IMR-90 (cell line): ENCODE measurements around the gene DGKG. TPM values are rescaled to one million over a fixed set of nuclear protein-coding genes. Genes with fewer than 3 reads are reported as not detected.

Experiments
- ATAC-seq: fragments of 200-7000 bp; cut with Tn5 transposase; 2 replicates; pipeline ENCODE4 v1.9.1; 2020; ENCODE audit warnings: low read depth, mild to moderate bottlenecking, moderate library complexity
- BruUV-seq: library from RNA; stranded (reverse); fragments of 400-500 nt; replicated peaks from 2 replicates; lab custom pipeline; 2021; lab: Mats Ljungman, UMichigan
- CTCF ChIA-PET: fragments of 300-600 bp; formaldehyde crosslinking; extraction: SDS; loops from one replicate; lab custom pipeline; 2021; ENCODE audit warnings: antibody characterized with exemption; lab: Yijun Ruan, JAX
- POLR2A ChIA-PET: fragments of 300-600 bp; sonication (Branson Sonifier 250); formaldehyde crosslinking; loops from one replicate; lab custom pipeline; 2022; ENCODE audit warnings: antibody characterized with exemption; ENCODE audit not compliant: unreplicated experiment; lab: Charles Lee
- DNase-seq: peaks from one replicate; pipeline ENCODE4 v3.0.0; 2013
- H2AFZ ChIP-seq: replicated peaks from 2 replicates; pipeline ENCODE3; 2013; ENCODE audit warnings: low read length, mild to moderate bottlenecking; ENCODE audit not compliant: poor library complexity
- H2AK5ac ChIP-seq: 2 replicates; pipeline ENCODE4 v1.6.1; 2013; ENCODE audit warnings: low read depth, low read length, inconsistent platforms
- H2AK9ac ChIP-seq: replicated peaks from 2 replicates; pipeline ENCODE3; 2013; ENCODE audit warnings: mild to moderate bottlenecking, low read depth, low read length, moderate library complexity; ENCODE audit not compliant: poor library complexity
- H2BK120ac ChIP-seq: 2 replicates; pipeline ENCODE4 v1.6.1; 2013; ENCODE audit warnings: low read depth, low read length, inconsistent platforms
- H2BK15ac ChIP-seq: 3 replicates; pipeline ENCODE4 v1.6.1; 2013; ENCODE audit warnings: low read depth, low read length, inconsistent platforms
- H2BK20ac ChIP-seq: 2 replicates; pipeline ENCODE4 v1.6.1; 2013; ENCODE audit warnings: low read depth, mild to moderate bottlenecking, inconsistent platforms, low read length, moderate library complexity
- H2BK5ac ChIP-seq: 2 replicates; pipeline ENCODE4 v1.6.1; 2013; ENCODE audit warnings: mild to moderate bottlenecking, low read depth, low read length, inconsistent platforms; ENCODE audit not compliant: poor library complexity, severe bottlenecking
- H3K14ac ChIP-seq: replicated peaks from 2 replicates; pipeline ENCODE4 v1.6.1; 2013; ENCODE audit warnings: low read depth, low read length, inconsistent platforms
- H3K18ac ChIP-seq: 2 replicates; pipeline ENCODE4 v1.6.1; 2013; ENCODE audit warnings: low read depth, low read length, control low read depth
- H3K23ac ChIP-seq: 2 replicates; pipeline ENCODE4 v1.6.1; 2013; ENCODE audit warnings: low read depth, low read length, inconsistent platforms
- H3K27ac ChIP-seq: 2 replicates; pipeline ENCODE4 v1.5.1; 2013; ENCODE audit warnings: mild to moderate bottlenecking, control low read depth, low read length; ENCODE audit not compliant: insufficient read depth
- H3K27me3 ChIP-seq: 2 replicates; pipeline ENCODE4 v1.6.1; 2013; ENCODE audit warnings: low read length; ENCODE audit not compliant: control insufficient read depth, insufficient read depth
- H3K36me3 ChIP-seq: 2 replicates; pipeline ENCODE4 v1.6.1; 2013; ENCODE audit warnings: low read length, mixed read lengths; ENCODE audit not compliant: control insufficient read depth, insufficient read depth
- H3K4ac ChIP-seq: 2 replicates; pipeline ENCODE4 v1.6.1; 2013; ENCODE audit warnings: low read depth, low read length, inconsistent platforms
- H3K4me1 ChIP-seq: 2 replicates; pipeline ENCODE4 v1.6.1; 2013; ENCODE audit warnings: low read length, mixed read lengths; ENCODE audit not compliant: control insufficient read depth, insufficient read depth
- H3K4me2 ChIP-seq: 2 replicates; pipeline ENCODE4 v1.6.1; 2013; ENCODE audit warnings: low read depth, mild to moderate bottlenecking, control low read depth, low read length, moderate library complexity
- H3K4me3 ChIP-seq: 2 replicates; pipeline ENCODE4 v1.5.1; 2013; ENCODE audit warnings: low read depth, mild to moderate bottlenecking, control low read depth, low read length, moderate library complexity; ENCODE audit not compliant: insufficient read depth
- H3K56ac ChIP-seq: 2 replicates; pipeline ENCODE4 v1.6.1; 2013; ENCODE audit warnings: low read length, inconsistent platforms; ENCODE audit not compliant: insufficient read depth; ENCODE audit errors: extremely low read depth
- H3K79me1 ChIP-seq, 2 experiments: 2 replicates each; pipeline ENCODE4 v1.6.1; 2013; ENCODE audit warnings: low read length in 2 of 2, inconsistent platforms in 1 of 2, low read depth in 1 of 2
- H3K9ac ChIP-seq: 2 replicates; pipeline ENCODE4 v1.6.1; 2013; ENCODE audit warnings: low read depth, low read length, control low read depth
- H3K9me1 ChIP-seq: 2 replicates; pipeline ENCODE4 v1.6.1; 2013; ENCODE audit warnings: low read length, inconsistent platforms; ENCODE audit not compliant: insufficient read depth
- H3K9me3 ChIP-seq: 2 replicates; pipeline ENCODE4 v1.6.1; 2013; ENCODE audit warnings: low read length; ENCODE audit not compliant: control insufficient read depth, insufficient read depth
- H4K20me1 ChIP-seq: 2 replicates; pipeline ENCODE4 v1.6.1; 2013; ENCODE audit warnings: low read length, inconsistent platforms; ENCODE audit not compliant: insufficient read depth
- H4K5ac ChIP-seq: 2 replicates; pipeline ENCODE4 v1.6.1; 2013; ENCODE audit warnings: mild to moderate bottlenecking, low read depth, low read length, control low read depth
- H4K8ac ChIP-seq, 2 experiments: 2 replicates each; pipeline ENCODE4 v1.6.1; 2013; ENCODE audit warnings: low read depth in 2 of 2, low read length in 2 of 2, control low read depth in 1 of 2, inconsistent platforms in 1 of 2
- H4K91ac ChIP-seq: 2 replicates; pipeline ENCODE4 v1.6.1; 2013; ENCODE audit warnings: low read depth, low read length, inconsistent platforms; ENCODE audit not compliant: insufficient read depth
- BHLHE40 ChIP-seq: fragments of 150-350 bp; IDR thresholded peaks from 2 replicates; pipeline ENCODE4 v1.6.1; 2016; ENCODE audit warnings: mild to moderate bottlenecking, low read depth, low read length
- CEBPB ChIP-seq: IDR thresholded peaks from 2 replicates; pipeline ENCODE4 v1.6.1; 2012; ENCODE audit warnings: low read depth, low read length, improper control_type of control experiment
- FOS ChIP-seq: fragments of 150-350 bp; IDR thresholded peaks from 2 replicates; pipeline ENCODE4 v1.6.1; 2016; ENCODE audit warnings: low read depth, low read length
- MAFK ChIP-seq: IDR thresholded peaks from 2 replicates; pipeline ENCODE4 v1.6.1; 2012; ENCODE audit warnings: low read depth, low read length, improper control_type of control experiment
- MAZ ChIP-seq: IDR thresholded peaks from 2 replicates; pipeline ENCODE4 v1.6.1; 2012; ENCODE audit warnings: low read depth, mild to moderate bottlenecking, low read length, improper control_type of control experiment, moderate library complexity, borderline replicate concordance
- MXI1 ChIP-seq: IDR thresholded peaks from 2 replicates; pipeline ENCODE4 v1.6.1; 2012; ENCODE audit warnings: low read depth, mild to moderate bottlenecking, low read length, moderate library complexity, borderline replicate concordance
- RFX5 ChIP-seq: IDR thresholded peaks from 2 replicates; pipeline ENCODE4 v1.8.0; 2012; ENCODE audit warnings: low read depth, mild to moderate bottlenecking, low read length, moderate library complexity
- WGBS, 2 experiments: methylation state at CpG; one replicate each; pipeline versions ENCODE4 v1.1.5 to v1.1.7; 2013; ENCODE audit warnings: missing lambda C conversion rate in 2 of 2; ENCODE audit not compliant: insufficient read length in 1 of 2; ENCODE audit errors: extremely low coverage in 2 of 2; 5-methylcytosine and 5-hydroxymethylcytosine counted together
- dilution Hi-C: fragments of 300-500 bp; cut with HindIII; formaldehyde crosslinking; loops from one replicate; pipeline ENCODE4 v1.14.3; 2018; ENCODE audit warnings: low sequenced_read_pairs; ENCODE audit not compliant: unreplicated experiment
- in situ Hi-C: fragments of 300-500 bp; cut with MboI; formaldehyde crosslinking; loops from 3 replicates; pipeline ENCODE4 v1.14.3; 2019; ENCODE audit warnings: low sequenced_read_pairs, inconsistent platforms, mixed read lengths
- intact Hi-C: fragments of 100-400 bp; cut with micrococcal nuclease; formaldehyde crosslinking; loops from 2 replicates; pipeline ENCODE4 v1.10.0; 2022
- polyA plus RNA-seq, 3 experiments: library from polyadenylated mRNA; depleted of rRNA; stranded (reverse); fragments of >200 nt; gene quantifications; 2 replicates each; pipeline ENCODE4 v1.2.3, GENCODE V29; 2012; ENCODE audit warnings: low replicate concordance in 1 of 3
- total RNA-seq: library from RNA; depleted of rRNA; stranded (reverse); fragments of >200 nt; gene quantifications from 2 replicates; pipeline ENCODE4 v1.2.3, GENCODE V29; 2012
- TF ChIP-seq, protein P1 (sequence below): fragments of 150-350 bp; IDR thresholded peaks from 2 replicates; pipeline ENCODE4 v1.6.1; 2016; ENCODE audit warnings: low read depth, mild to moderate bottlenecking, low read length, moderate library complexity, borderline replicate concordance

The DGKG gene
- total and polyA plus RNA-seq, 2 of the 4 experiments (the other 2 are of a cell fraction): 1.2 to 4.1 TPM

DNA sequence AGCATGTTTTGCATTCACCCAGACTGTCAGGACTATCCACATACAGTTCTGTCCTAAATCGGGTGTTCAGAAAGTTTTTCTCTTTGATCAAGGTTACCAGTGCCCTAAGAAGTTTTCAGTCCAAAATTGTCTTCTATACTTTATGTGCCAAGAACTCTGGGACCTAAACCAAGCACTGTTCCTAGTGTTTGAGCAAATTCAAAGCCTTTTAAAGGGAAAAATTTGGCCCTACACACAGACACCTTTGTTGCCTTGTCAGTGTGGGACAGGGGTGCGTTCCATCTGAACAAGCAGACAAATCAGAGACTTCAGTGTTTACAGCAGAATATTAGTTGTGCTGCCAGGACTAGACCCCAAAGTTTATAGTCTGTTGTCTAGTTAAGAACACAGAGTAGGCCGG, 50.6 kb downstream of the DGKG start:
- H3K4me2 ChIP-seq: no peak overlapping the region
- no peak overlapping the region for H2AFZ ChIP-seq
- no peaks in the 10 kb centered on the region for H4K20me1 ChIP-seq
- TF ChIP-seq FOS (no peak), MAZ (no peak), MXI1 (no peak), RFX5 (no peak), MAFK (no peak), CEBPB (no peak), BHLHE40 (no peak)
- TF ChIP-seq, protein P1, sequence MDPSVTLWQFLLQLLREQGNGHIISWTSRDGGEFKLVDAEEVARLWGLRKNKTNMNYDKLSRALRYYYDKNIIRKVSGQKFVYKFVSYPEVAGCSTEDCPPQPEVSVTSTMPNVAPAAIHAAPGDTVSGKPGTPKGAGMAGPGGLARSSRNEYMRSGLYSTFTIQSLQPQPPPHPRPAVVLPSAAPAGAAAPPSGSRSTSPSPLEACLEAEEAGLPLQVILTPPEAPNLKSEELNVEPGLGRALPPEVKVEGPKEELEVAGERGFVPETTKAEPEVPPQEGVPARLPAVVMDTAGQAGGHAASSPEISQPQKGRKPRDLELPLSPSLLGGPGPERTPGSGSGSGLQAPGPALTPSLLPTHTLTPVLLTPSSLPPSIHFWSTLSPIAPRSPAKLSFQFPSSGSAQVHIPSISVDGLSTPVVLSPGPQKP: no peak
- no peaks in the 10 kb centered on the region for H3K9me1 ChIP-seq
- H2AK5ac ChIP-seq: no peak overlapping the region
- no peaks in the 10 kb centered on the region for H3K9me3 ChIP-seq
- H3K27ac ChIP-seq: no peak overlapping the region
- H2AK9ac ChIP-seq: no peak overlapping the region
- no peaks in the 10 kb centered on the region for H3K36me3 ChIP-seq
- H3K27me3 ChIP-seq: no peaks in the 10 kb centered on the region; the same call in none of the 2 replicates
- in situ Hi-C loops (no loop called here), dilution Hi-C loops (no loop called here), intact Hi-C loops (no loop called here)
- 100% methylated on average over 1 of the region's 3 CpGs; no CpG with 5 or more reads in 1 of the 2 experiments for WGBS, 2 experiments
- H4K5ac ChIP-seq: no peak overlapping the region
- no peak overlapping the region for H2BK15ac ChIP-seq
- H3K56ac ChIP-seq: no peak overlapping the region
- no peak overlapping the region for H3K23ac ChIP-seq
- H2BK20ac ChIP-seq: no peak overlapping the region
- no peak for DNase-seq
- no peak overlapping the region for H3K18ac ChIP-seq
- BruUV-seq: no TSS peak
- H3K4ac ChIP-seq: no peak overlapping the region
- no peak overlapping the region for H4K91ac ChIP-seq
- no peak overlapping the region for H3K4me3 ChIP-seq
- ChIA-PET POLR2A (no interaction called here), CTCF (no interaction called here)
- no peak overlapping the region for H3K9ac ChIP-seq
- no peak overlapping the region for H4K8ac ChIP-seq
- no peak for ATAC-seq
- H2BK120ac ChIP-seq: no peak overlapping the region
- no peak overlapping the region for H3K14ac ChIP-seq
- no peak overlapping the region for H2BK5ac ChIP-seq
- no peaks in the 10 kb centered on the region for H3K79me1 ChIP-seq
- no peaks in the 10 kb centered on the region for H3K4me1 ChIP-seq
